Esophagus muscularis mucosa (tissue), 4 donors: ENCODE measurements around the gene COG1. TPM values are rescaled to one million over a fixed set of nuclear protein-coding genes. Genes with fewer than 3 reads are reported as not detected.

Experiments used
- DNase-seq: peaks from one replicate; pipeline ENCODE4 v3.0.0-alpha.2; 2017; ENCODE audit errors: extremely low spot score
- H3K27ac ChIP-seq, 4 donors: fragments of 200-600 bp; sonication (generic); replicated peaks in 1 of 4; 1 replicate in 3 of 4; 2 replicates in 1 of 4; pipeline ENCODE4 v1.5.1; 2016 to 2019; ENCODE audit warnings: mild to moderate bottlenecking in 1 of 4
- H3K27me3 ChIP-seq, 4 donors: fragments of 200-600 bp; sonication (generic); one replicate each; pipeline versions ENCODE4 v1.5.1 to v1.6.0; 2016 to 2019
- H3K36me3 ChIP-seq, 4 donors: fragments of 200-600 bp; sonication (generic); one replicate each; pipeline ENCODE4 v1.5.1; 2016 to 2019
- H3K4me1 ChIP-seq, 4 donors: fragments of 200-600 bp; sonication (generic); one replicate each; pipeline ENCODE4 v1.5.1; 2016 to 2019
- H3K4me3 ChIP-seq, 4 donors: fragments of 200-600 bp; sonication (generic); 1 replicate in 2 of 4; 2 replicates in 2 of 4; pipeline ENCODE4 v1.5.1; 2016 to 2019; ENCODE audit warnings: mild to moderate bottlenecking in 4 of 4, moderate library complexity in 1 of 4
- H3K9me3 ChIP-seq, 4 donors: fragments of 200-600 bp; sonication (generic); 1 replicate in 3 of 4; 2 replicates in 1 of 4; pipeline ENCODE4 v1.5.1; 2016 to 2019
- EP300 ChIP-seq: sonication (generic); formaldehyde crosslinking; IDR thresholded peaks from one replicate; pipeline ENCODE4 v1.6.1; 2017; ENCODE audit warnings: antibody characterized with exemption
- POLR2A ChIP-seq: fragments of 450-650 bp; IDR thresholded peaks from one replicate; pipeline ENCODE4 v1.6.1; 2017; ENCODE audit warnings: antibody characterized with exemption, moderate library complexity, mild to moderate bottlenecking, low read depth
- POLR2AphosphoS5 ChIP-seq, 2 donors: sonication (generic); formaldehyde crosslinking; IDR thresholded peaks; one replicate each; pipeline ENCODE4 v1.6.1; 2017; ENCODE audit warnings: antibody characterized with exemption in 2 of 2
- WGBS: methylation state at CpG from one replicate; pipeline ENCODE4 v1.1.5; 2018; 5-methylcytosine and 5-hydroxymethylcytosine counted together
- intact Hi-C: fragments of 100-400 bp; cut with DNase I; formaldehyde crosslinking; loops from one replicate; pipeline ENCODE4 v1.15.1; 2023
- total RNA-seq, 4 donors: library from RNA; depleted of rRNA; stranded (reverse); fragments of >200 nt; gene quantifications; one replicate each; pipeline versions ENCODE4 v1.1.0 to v1.2.1, GENCODE V29; 2016
- TF ChIP-seq, protein P1 (sequence below), 3 experiments: fragments of 200-600 bp in 2 of 3; fragments of 450-650 bp in 1 of 3; sonication (generic) in 2 of 3; IDR thresholded peaks; one replicate each; pipeline ENCODE4 v1.5.1; 2017 to 2019; ENCODE audit warnings: antibody characterized with exemption in 3 of 3, mild to moderate bottlenecking in 2 of 3, moderate library complexity in 1 of 3

The COG1 gene
- total RNA-seq, 4 donors from 2014 or later: 19.1 to 36.5 (median 27.3) TPM

DNA sequence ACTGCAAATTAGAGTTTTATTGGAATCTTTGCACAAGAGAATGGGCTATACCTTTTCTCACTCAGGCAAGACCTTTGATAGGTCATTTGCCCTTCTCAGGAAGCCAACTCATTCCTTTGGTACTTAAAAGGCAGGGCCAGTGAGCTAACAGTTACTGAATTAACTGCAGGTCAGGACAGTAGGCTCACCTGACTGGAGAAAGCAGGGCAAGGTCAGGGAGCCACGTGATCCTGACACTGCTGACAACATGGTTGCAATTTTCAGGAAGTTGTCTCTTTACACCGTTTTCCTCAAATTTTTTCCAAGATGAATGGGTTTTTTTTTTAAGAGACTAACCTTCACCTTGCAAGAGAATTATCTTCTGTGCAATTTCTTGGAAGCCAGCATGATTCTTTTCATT lies 47.7 kb downstream of the COG1 start:
- Histone ChIP-seq H3K27me3 (no peaks in the 10 kb centered on the region), H3K36me3 (peaks cover 6 to 71% (median 48%) of the 10 kb centered on the region in 4 donors), H3K4me3 (no peak overlapping the region), H3K9me3 (no peaks in the 10 kb centered on the region), H3K27ac (no peak overlapping the region), H3K4me1 (peaks cover 7 to 18% (median 14%) of the 10 kb centered on the region in 4 donors)
- intact Hi-C loops: no loop called here
- no peak for DNase-seq
- TF ChIP-seq EP300 (no peak), POLR2AphosphoS5 (IDR thresholded peaks at IDR 0.05) (no peak), POLR2A (no peak)
- TF ChIP-seq, protein P1, sequence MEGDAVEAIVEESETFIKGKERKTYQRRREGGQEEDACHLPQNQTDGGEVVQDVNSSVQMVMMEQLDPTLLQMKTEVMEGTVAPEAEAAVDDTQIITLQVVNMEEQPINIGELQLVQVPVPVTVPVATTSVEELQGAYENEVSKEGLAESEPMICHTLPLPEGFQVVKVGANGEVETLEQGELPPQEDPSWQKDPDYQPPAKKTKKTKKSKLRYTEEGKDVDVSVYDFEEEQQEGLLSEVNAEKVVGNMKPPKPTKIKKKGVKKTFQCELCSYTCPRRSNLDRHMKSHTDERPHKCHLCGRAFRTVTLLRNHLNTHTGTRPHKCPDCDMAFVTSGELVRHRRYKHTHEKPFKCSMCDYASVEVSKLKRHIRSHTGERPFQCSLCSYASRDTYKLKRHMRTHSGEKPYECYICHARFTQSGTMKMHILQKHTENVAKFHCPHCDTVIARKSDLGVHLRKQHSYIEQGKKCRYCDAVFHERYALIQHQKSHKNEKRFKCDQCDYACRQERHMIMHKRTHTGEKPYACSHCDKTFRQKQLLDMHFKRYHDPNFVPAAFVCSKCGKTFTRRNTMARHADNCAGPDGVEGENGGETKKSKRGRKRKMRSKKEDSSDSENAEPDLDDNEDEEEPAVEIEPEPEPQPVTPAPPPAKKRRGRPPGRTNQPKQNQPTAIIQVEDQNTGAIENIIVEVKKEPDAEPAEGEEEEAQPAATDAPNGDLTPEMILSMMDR (IDR thresholded peaks at IDR 0.05): no peak
- WGBS: 61% methylated on average over 2 of the region's 2 CpGs

DNA sequence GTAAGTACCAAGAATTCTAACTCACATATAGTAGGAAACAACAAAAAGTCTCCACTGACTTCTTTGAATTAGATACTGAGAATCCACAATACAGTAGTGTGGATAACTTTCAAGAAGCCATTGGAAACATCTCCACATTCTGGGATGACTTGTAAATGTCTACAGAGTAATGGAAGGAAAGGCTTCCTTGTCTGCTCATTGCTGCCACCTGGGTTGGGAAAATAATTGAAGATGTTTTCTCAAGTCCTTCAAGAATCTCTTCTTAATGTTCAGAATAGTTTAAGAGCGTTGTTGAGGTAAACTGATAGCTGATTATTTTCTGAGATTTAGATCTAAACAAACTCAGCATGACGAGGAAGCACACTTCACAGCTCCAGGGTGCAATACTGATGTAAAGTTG lies 54.9 kb downstream of the COG1 start:
- intact Hi-C loops: no loop called here
- Histone ChIP-seq H3K4me3 (no peak overlapping the region), H3K27me3 (no peaks in the 10 kb centered on the region), H3K36me3 (peaks cover 6 to 61% (median 36%) of the 10 kb centered on the region in 4 donors), H3K9me3 (no peaks in the 10 kb centered on the region), H3K4me1 (no peaks in the 10 kb centered on the region), H3K27ac (no peak overlapping the region)
- DNase-seq: no peak
- no peak for TF ChIP-seq EP300
- no peak for TF ChIP-seq POLR2AphosphoS5 (IDR thresholded peaks at IDR 0.05)
- TF ChIP-seq, protein P1 (IDR thresholded peaks at IDR 0.05): no peak
- TF ChIP-seq POLR2A: no peak
- 90% methylated on average over 2 of the region's 2 CpGs for WGBS

DNA sequence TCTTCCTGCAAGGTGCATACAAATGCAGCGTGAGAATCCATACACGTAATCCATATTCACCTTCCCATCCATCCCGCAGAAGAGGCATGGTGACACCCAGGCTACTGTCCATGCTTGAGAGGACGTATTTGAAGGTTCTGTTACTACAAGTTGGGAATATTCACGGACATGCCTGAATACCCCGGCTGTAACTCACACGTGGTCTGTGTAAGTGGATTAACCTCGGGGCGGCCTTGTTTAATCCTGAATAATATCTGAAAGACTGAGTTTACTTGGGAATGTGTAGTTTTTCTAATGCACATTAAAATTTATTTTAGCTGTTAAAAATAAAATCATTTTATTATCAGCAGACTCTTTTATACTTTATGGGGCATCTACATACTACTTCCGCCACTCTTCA lies 55.7 kb downstream of the COG1 start:
- Histone ChIP-seq H3K4me3 (no peak overlapping the region), H3K4me1 (no peaks in the 10 kb centered on the region), H3K27ac (no peak overlapping the region), H3K36me3 (peaks cover 2 to 53% (median 29%) of the 10 kb centered on the region in 4 donors), H3K27me3 (no peaks in the 10 kb centered on the region), H3K9me3 (no peaks in the 10 kb centered on the region)
- intact Hi-C loops: no loop called here
- no peak for DNase-seq
- WGBS: 86% methylated on average over 10 of the region's 10 CpGs
- TF ChIP-seq, protein P1 (IDR thresholded peaks at IDR 0.05): no peak
- TF ChIP-seq POLR2AphosphoS5 (IDR thresholded peaks at IDR 0.05) (no peak), POLR2A (no peak), EP300 (no peak)

DNA sequence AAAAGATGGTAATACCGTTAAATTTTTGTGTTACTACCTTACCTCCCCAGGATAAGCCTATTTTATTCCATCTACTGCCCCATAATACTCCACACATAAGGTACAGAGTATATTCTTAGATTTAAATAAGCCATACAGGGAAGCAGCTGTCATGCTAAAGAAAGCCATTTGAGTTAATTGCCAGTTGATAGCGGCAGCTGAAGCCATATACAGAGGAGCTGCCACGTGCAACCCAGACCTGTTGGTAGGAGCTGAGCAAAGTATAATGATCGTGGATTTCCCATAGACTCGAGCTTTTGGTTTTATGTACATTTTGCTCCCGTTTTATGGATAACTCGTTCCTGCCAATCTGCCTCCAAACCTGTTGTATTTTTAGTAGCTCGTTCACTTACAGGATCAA lies 56.8 kb downstream of the COG1 start:
- DNase-seq: no peak
- Histone ChIP-seq H3K4me3 (no peak overlapping the region), H3K36me3 (peaks cover 0 to 42% (median 22%) of the 10 kb centered on the region in 4 donors), H3K4me1 (no peaks in the 10 kb centered on the region), H3K27ac (no peak overlapping the region), H3K27me3 (no peaks in the 10 kb centered on the region), H3K9me3 (no peaks in the 10 kb centered on the region)
- WGBS: 85% methylated on average over 8 of the region's 8 CpGs
- TF ChIP-seq, protein P1 (IDR thresholded peaks at IDR 0.05): no peak
- no peak for TF ChIP-seq POLR2A
- no peak for TF ChIP-seq POLR2AphosphoS5 (IDR thresholded peaks at IDR 0.05)
- TF ChIP-seq EP300: no peak
- intact Hi-C loops: no loop called here
